Activated CD4-positive, alpha-beta T cell treated with anti-CD3 and anti-CD28 coated beads, Interleukin-2, amount 10 ng/mL, durations not matched to agents 24 days and 14 days (primary cell): ENCODE measurements around the gene HPS1. TPM values are rescaled to one million over a fixed set of nuclear protein-coding genes. Genes with fewer than 3 reads are reported as not detected.

Experiments
- DNase-seq: peaks from one replicate; pipeline ENCODE4 v3.0.0; 2022
- H3K27ac Mint-ChIP-seq: one replicate; pipeline ENCODE4 v1.8.0; 2022; ENCODE audit warnings: mild to moderate bottlenecking, mixed read lengths
- H3K27me3 Mint-ChIP-seq: one replicate; pipeline ENCODE4 v1.8.0; 2022; ENCODE audit warnings: mixed read lengths
- H3K36me3 Mint-ChIP-seq: one replicate; pipeline ENCODE4 v1.8.0; 2022; ENCODE audit warnings: low read depth, mild to moderate bottlenecking, mixed read lengths
- H3K4me1 Mint-ChIP-seq: one replicate; pipeline ENCODE4 v1.8.0; 2021; ENCODE audit warnings: mixed read lengths
- H3K4me3 Mint-ChIP-seq: one replicate; pipeline ENCODE4 v1.8.0; 2022; ENCODE audit warnings: mild to moderate bottlenecking, moderate library complexity, mixed read lengths
- H3K9me3 Mint-ChIP-seq: one replicate; pipeline ENCODE4 v1.8.0; 2021; ENCODE audit warnings: mixed read lengths
- intact Hi-C: fragments of 100-400 bp; cut with micrococcal nuclease; formaldehyde crosslinking; loops from one replicate; pipeline ENCODE4 v1.15.1; 2023
- total RNA-seq: library from RNA; stranded (reverse); gene quantifications from 2 replicates; pipeline ENCODE4 v1.2.3, GENCODE V29; 2022

The HPS1 gene
- total RNA-seq, 1 donor from 2014 or later: 58.6 TPM

- Mint-ChIP-seq H3K36me3 (no peaks in the 10 kb centered on the region), H3K4me1 (no peaks in the 10 kb centered on the region)
These were observed 75.6 kb downstream of the HPS1 start for GRCh38 chr10:98370831-98371820.

GRCh38 chr10:98369801-98370200 is 76.9 kb downstream of the HPS1 start:
- H3K27me3 Mint-ChIP-seq: peaks cover 3% of the 10 kb centered on the region
- no peak overlapping the region for H3K4me3 Mint-ChIP-seq
- no peaks in the 10 kb centered on the region for H3K9me3 Mint-ChIP-seq
- no peak for DNase-seq
- H3K36me3 Mint-ChIP-seq: no peaks in the 10 kb centered on the region
- intact Hi-C loops: no loop called here
- H3K27ac Mint-ChIP-seq: no peak overlapping the region
- H3K4me1 Mint-ChIP-seq: no peaks in the 10 kb centered on the region

More at GRCh38 chr10:98370831-98371820, 75.6 kb downstream of the HPS1 start:
- Mint-ChIP-seq H3K9me3 (no peaks in the 10 kb centered on the region), H3K27me3 (peaks cover 6% of the 10 kb centered on the region), H3K4me3 (no peak overlapping the region), H3K27ac (no peak overlapping the region)
- intact Hi-C loops: no loop called here
- no peak for DNase-seq

GRCh38 chr10:98368644-98369043 is 78.1 kb downstream of the HPS1 start:
- no peak for DNase-seq
- Mint-ChIP-seq H3K27me3 (no peaks in the 10 kb centered on the region), H3K4me1 (no peaks in the 10 kb centered on the region), H3K9me3 (no peaks in the 10 kb centered on the region), H3K27ac (no peak overlapping the region), H3K4me3 (no peak overlapping the region), H3K36me3 (no peaks in the 10 kb centered on the region)
- intact Hi-C loops: no loop called here

- Mint-ChIP-seq H3K9me3 (no peaks in the 10 kb centered on the region), H3K27me3 (no peaks in the 10 kb centered on the region), H3K27ac (no peak overlapping the region), H3K36me3 (no peaks in the 10 kb centered on the region), H3K4me3 (no peak overlapping the region), H3K4me1 (no peaks in the 10 kb centered on the region)
- DNase-seq: no peak
- intact Hi-C loops: no loop called here
These were observed 78.9 kb downstream of the HPS1 start for GRCh38 chr10:98367604-98368451.

Other genes with a start within 250 kb of the HPS1 start
- gene LOXL4, start 178.7 kb downstream of the HPS1 start, total RNA-seq: not detected in 2 replicates
- gene PYROXD2, start 31.8 kb downstream of the HPS1 start, total RNA-seq: 2.3 and 4.3 TPM in 2 replicates